H7 (cell line): Measurements from ENCODE around the gene MROH7. TPM values are rescaled to one million over a fixed set of nuclear protein-coding genes. Genes with fewer than 3 reads are reported as not detected.
A peak's percentile ranks its signal among the peaks of the same experiment; 100 is the strongest.

ENCODE experiments used
- DNase-seq: peaks from one replicate; pipeline ENCODE4 v3.0.0; 2012
- H3K27me3 ChIP-seq: 2 replicates; pipeline ENCODE4 v1.6.0; 2011; ENCODE audit warnings: mild to moderate bottlenecking, low read length; ENCODE audit not compliant: control insufficient read depth, insufficient read depth
- H3K36me3 ChIP-seq: replicated peaks from 2 replicates; pipeline ENCODE4 v1.5.1; 2011; ENCODE audit warnings: low read length; ENCODE audit not compliant: control insufficient read depth, insufficient read depth
- H3K4me3 ChIP-seq: 2 replicates; pipeline ENCODE4 v1.5.1; 2011; ENCODE audit warnings: low read depth, mild to moderate bottlenecking, control low read depth, low read length, moderate library complexity; ENCODE audit not compliant: insufficient read depth
- total RNA-seq: library from RNA; depleted of rRNA; stranded (reverse); fragments of >200 nt; shearing (Covaris generic); gene quantifications from 2 replicates; pipeline ENCODE4 v1.2.3, GENCODE V29; 2014

The MROH7 gene
- total RNA-seq, 1 experiment from 2014 or later = 0.03 TPM

DNA sequence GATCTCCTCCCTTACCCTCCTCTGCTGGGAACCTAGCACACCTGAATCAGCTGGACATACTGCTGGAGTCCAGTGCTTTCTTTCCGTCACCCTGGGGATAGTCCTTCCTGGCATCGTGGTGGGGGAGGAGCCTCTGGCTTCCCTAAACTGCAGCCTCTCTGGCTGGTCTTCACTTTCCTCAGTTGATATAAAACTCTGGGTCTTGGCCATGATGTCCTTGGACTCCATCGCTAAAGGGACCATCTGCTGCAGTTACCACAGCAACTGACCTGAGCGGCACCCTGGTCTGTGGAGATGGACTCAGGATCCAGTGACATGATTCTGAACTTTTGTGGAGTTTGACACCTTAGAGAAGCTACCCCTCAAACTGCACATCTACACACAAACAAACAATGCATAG lies 99.9 kb downstream of the MROH7 start:
- no peak for DNase-seq
- Histone ChIP-seq H3K27me3 (no peaks in the 10 kb centered on the region), H3K4me3 (no peak overlapping the region), H3K36me3 (peaks cover 34% of the 10 kb centered on the region)

GRCh38 chr1:54742282-54742681 lies 100.7 kb downstream of the MROH7 start:
- Histone ChIP-seq H3K36me3 (peaks cover 30% of the 10 kb centered on the region), H3K27me3 (no peaks in the 10 kb centered on the region), H3K4me3 (no peak overlapping the region)
- DNase-seq = no peak

DNA sequence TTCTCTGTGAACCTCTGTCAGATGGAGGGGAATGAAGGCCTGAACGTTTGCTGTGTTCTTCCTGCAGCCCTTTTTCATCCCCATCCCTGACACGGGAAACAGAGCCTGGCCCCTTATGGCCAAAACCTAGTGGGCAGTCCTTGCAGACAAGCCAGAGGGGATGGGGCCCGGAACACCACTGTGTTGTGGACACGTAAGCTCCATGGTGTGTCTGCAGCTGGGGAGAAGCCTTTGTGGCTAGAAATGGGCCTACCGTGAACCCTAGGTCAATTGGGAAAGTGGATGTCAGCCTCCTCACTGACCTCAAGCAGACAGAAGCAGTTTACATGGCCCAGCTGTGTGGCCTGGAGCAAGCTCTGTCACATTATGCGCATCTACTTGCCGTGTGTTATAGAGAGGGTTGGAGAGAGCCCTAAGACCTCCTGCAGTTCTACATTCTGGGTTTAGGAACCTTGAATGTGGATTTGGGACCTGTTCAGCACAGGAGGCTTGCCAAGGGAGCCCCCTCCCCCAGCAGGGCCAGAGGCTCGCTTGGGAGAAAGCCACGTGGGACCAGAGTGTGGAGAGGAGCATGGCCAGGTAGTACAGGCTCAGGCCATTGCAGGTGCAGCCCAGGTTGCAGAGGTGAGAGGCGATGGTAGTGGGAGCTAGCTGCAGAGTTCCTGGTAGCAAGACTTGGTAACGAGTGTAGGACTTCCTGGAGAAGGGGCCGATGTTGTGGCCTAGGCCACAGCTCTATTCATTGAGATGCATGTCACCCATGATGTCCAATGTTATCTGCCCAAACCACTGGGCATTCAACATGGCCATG lies 102.0 kb downstream of the MROH7 start:
- H3K27me3 ChIP-seq = no peaks in the 10 kb centered on the region
- H3K36me3 ChIP-seq = peaks cover 23% of the 10 kb centered on the region
- no peak overlapping the region for H3K4me3 ChIP-seq
- DNase-seq = peak; percentile 10

GRCh38 chr1:54744696-54745095 lies 103.1 kb downstream of the MROH7 start:
- Histone ChIP-seq H3K4me3 (no peak overlapping the region), H3K27me3 (no peaks in the 10 kb centered on the region; the same call in 1 of the 2 replicates), H3K36me3 (peaks cover 19% of the 10 kb centered on the region)
- no peak for DNase-seq

DNA sequence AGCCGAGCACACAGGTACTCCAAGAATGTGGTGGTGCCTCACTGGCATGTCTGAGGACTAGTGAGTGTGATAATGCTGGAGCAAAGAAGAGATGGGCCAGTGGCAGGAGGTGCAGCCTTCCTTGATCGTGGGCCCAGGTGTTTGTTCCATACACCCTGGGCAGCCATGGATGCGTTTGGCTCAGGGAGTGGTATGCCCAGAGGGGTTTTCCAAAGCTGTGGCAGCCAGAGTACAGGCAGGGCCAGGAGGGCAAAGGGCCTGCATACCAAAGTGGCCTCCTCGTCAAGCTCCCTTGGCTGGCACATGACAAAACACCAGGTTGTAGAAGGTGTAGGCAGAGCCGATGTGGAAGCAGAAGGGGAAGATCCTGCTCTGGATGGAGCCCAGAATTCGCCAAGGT lies 103.7 kb downstream of the MROH7 start:
- no peak overlapping the region for H3K4me3 ChIP-seq
- no peaks in the 10 kb centered on the region; the same call in 1 of the 2 replicates for H3K27me3 ChIP-seq
- no peak for DNase-seq
- peaks cover 16% of the 10 kb centered on the region for H3K36me3 ChIP-seq

- peaks cover 13% of the 10 kb centered on the region for H3K36me3 ChIP-seq
Observed at GRCh38 chr1:54745864-54746263, 104.3 kb downstream of the MROH7 start.

DNA sequence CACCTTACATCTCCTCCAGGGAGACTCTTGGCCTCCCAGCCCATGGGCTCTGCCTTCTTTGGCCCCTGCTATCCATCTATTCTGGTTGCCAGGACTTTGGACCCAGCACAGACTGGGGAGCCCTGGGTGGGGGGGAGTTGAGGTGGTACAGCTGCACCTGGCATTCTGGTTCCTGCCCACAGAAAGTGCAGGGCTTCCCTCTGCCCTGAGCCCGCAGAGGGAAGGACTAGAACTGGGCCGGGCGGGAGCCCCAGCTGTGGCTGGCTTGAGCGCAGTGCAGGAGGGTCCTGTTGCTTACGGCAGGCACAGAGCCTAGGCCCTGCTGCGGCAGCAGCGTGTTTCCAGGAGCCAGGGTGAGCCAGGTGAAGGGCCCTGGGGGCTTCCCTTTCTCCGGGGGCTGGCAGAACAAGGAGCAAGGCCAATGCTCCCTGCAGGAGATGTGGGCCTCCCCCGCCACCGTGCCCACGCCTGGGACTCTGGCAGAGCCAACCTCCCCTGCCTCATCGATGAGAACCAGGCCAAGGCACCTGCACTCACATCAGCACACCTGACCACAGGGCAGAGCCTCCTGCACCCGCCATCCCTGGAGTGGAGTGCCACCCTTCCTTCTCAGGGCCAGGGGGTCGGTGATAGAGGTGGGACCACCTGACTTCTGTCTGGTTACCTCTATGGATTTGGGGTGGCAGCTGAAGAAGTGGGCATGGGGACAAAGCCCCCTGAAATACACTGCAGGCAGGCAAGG lies 106.7 kb downstream of the MROH7 start:
- no peak for DNase-seq

More at GRCh38 chr1:54745864-54746263, 104.3 kb downstream of the MROH7 start:
- H3K4me3 ChIP-seq = no peak overlapping the region
- no peaks in the 10 kb centered on the region; the same call in 1 of the 2 replicates for H3K27me3 ChIP-seq
- DNase-seq = no peak

GRCh38 chr1:54750596-54750995 lies 109.0 kb downstream of the MROH7 start:
- no peak for DNase-seq
- Histone ChIP-seq H3K36me3 (no peaks in the 10 kb centered on the region), H3K27me3 (no peaks in the 10 kb centered on the region; the same call in 1 of the 2 replicates), H3K4me3 (no peak overlapping the region)

More for the DNA sequence above, 106.7 kb downstream of the MROH7 start:
- no peaks in the 10 kb centered on the region for H3K36me3 ChIP-seq
- no peaks in the 10 kb centered on the region; the same call in 1 of the 2 replicates for H3K27me3 ChIP-seq
- H3K4me3 ChIP-seq = no peak overlapping the region

- peak; percentile 25 for DNase-seq
- Histone ChIP-seq H3K4me3 (no peak overlapping the region), H3K27me3 (no peaks in the 10 kb centered on the region; the same call in 1 of the 2 replicates), H3K36me3 (no peaks in the 10 kb centered on the region; the same call in 1 of the 2 replicates)
Observed at GRCh38 chr1:54751426-54751825, 109.8 kb downstream of the MROH7 start.

- no peaks in the 10 kb centered on the region; the same call in 1 of the 2 replicates for H3K27me3 ChIP-seq
- H3K36me3 ChIP-seq = peaks cover 6% of the 10 kb centered on the region
- DNase-seq = no peak
- no peak overlapping the region for H3K4me3 ChIP-seq
Observed at GRCh38 chr1:54754045-54754444, 112.5 kb downstream of the MROH7 start.

DNA sequence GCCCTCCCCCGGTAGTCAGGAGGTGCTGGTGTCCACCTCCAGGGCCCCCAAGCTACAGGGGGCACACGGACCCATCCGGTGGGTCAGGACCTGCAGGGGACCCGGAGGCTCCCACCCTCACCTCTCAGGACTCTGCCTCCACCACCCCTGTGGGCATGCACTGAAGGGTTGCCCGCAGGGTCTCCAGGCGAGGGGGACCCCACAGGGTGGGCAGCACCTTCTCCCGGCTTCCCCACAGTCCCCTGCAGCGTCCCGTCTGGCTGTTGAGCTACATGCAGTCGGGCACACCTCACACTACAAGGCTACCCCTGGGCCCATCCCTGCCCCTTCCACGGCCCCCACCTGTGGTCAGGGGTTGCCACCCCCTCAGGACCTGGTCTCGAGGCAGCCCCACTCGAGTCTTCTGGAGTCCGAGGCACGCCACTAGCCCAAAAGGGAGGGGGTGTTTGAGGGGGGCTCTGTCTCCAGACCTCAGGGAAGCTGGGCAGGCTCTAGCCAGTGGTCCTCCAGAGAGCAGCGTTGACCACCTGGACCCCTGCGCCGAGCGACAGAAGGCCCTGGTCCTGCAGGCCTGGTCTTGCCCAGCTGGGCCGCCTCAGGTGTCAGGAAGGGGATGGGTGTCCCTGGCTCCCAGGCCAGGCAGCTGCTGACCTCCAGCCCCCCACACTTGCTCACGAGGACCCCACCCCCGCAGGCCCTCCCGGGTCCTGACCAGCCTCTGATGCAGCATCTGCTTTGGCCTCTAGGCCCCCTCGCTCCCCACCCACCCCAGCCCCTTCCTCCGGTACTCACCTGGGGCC lies 113.1 kb downstream of the MROH7 start:
- H3K27me3 ChIP-seq = no peaks in the 10 kb centered on the region; the same call in 1 of the 2 replicates
- peaks cover 6% of the 10 kb centered on the region for H3K36me3 ChIP-seq
- DNase-seq = peak; percentile 29
- H3K4me3 ChIP-seq = no peak overlapping the region

DNA sequence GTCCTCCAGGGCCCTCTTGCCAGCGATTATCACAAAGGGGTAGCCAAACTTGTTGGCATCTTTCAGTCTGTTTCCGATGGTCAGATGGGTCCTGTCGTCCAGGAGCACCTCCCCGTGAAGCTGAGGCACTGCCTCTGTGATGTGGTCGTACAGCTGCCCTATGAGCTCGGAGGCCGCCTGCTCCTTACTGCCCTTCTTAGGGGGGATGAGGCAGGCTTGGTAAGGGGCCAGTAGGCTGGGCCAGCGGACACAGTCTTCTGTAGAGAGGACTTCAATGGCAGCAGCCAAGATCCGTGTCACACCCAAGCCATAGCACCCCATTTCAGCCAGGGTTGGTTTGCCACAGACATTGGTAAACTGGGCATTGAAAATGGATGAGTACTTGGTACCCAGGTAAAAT lies 116.2 kb downstream of the MROH7 start:
- Histone ChIP-seq H3K36me3 (peaks cover 6% of the 10 kb centered on the region), H3K27me3 (no peaks in the 10 kb centered on the region), H3K4me3 (no peak overlapping the region)
- DNase-seq = no peak

DNA sequence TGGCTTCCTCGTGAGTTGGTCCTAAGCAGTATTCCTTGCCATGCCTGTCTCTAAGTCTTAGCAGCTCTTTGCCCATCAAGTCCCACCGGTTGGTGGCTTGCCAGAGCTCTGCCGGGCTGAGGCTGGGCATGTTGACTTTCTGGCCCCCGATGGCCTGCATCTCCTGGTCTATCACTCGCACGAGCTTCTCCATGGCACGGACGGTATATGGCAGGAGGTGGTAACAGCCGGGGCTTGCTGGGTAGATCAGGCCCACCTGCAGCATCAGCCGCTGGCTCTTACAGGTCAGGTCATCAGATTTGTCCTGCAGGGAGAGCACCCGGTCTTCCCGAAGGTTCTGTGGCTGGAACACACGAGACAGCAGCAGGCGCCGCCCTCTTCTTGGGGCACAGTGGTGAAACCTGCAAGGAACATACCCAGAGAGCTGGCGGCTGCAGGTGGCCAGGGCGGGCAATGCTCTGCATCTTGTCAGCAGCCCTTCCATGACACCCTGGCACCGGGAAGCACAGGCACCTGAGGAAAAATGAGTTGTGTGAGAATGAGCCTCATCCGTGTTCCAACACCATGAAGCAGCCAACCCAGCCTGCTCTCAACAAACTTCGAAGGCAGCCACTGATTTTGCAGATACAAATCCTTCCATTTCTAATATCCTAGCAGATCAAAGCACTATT lies 117.2 kb downstream of the MROH7 start:
- Histone ChIP-seq H3K27me3 (no peaks in the 10 kb centered on the region), H3K4me3 (no peak overlapping the region)

More for the DNA sequence above, 117.2 kb downstream of the MROH7 start:
- no peak for DNase-seq
- peaks cover 6% of the 10 kb centered on the region for H3K36me3 ChIP-seq
